HepG2 (cell line): ENCODE measurements around the gene C9orf43. TPM values are rescaled to one million over a fixed set of nuclear protein-coding genes. Genes with fewer than 3 reads are reported as not detected.
A peak's percentile ranks its signal among the peaks of the same experiment; 100 is the strongest.

ENCODE experiments used
- CBFB ChIP-seq: sonication (generic); formaldehyde crosslinking; IDR thresholded peaks from 2 replicates; pipeline ENCODE4 v1.4.0; 2020; ENCODE audit warnings: missing genetic modification reagents
- DMAP1 ChIP-seq: IDR thresholded peaks from 2 replicates; pipeline ENCODE4 v1.6.1; 2016
- E2F2 ChIP-seq: sonication (generic); formaldehyde crosslinking; IDR thresholded peaks from 2 replicates; pipeline ENCODE4 v1.4.0; 2020; ENCODE audit warnings: missing genetic modification reagents, borderline replicate concordance
- GLI4 ChIP-seq: sonication (generic); formaldehyde crosslinking; IDR thresholded peaks from 2 replicates; pipeline ENCODE4 v1.5.1; 2020; ENCODE audit warnings: missing genetic modification reagents, mild to moderate bottlenecking, moderate library complexity, borderline replicate concordance
- GLMP ChIP-seq: sonication (generic); formaldehyde crosslinking; IDR thresholded peaks from 2 replicates; pipeline ENCODE4 v1.9.0; 2021; ENCODE audit warnings: missing genetic modification reagents, mild to moderate bottlenecking, borderline replicate concordance
- KDM5B ChIP-seq: sonication (generic); formaldehyde crosslinking; IDR thresholded peaks from 2 replicates; pipeline ENCODE4 v1.4.0; 2020; ENCODE audit warnings: missing genetic modification reagents, mild to moderate bottlenecking, borderline replicate concordance
- KLF11 ChIP-seq: IDR thresholded peaks from 2 replicates; pipeline ENCODE4 v1.6.1; 2016; ENCODE audit warnings: missing compliant biosample characterization
- NCOA1 ChIP-seq: sonication (generic); formaldehyde crosslinking; IDR thresholded peaks from 2 replicates; pipeline ENCODE4 v1.9.0; 2021; ENCODE audit warnings: missing genetic modification reagents
- SIX1 ChIP-seq: sonication (generic); formaldehyde crosslinking; IDR thresholded peaks from 2 replicates; pipeline ENCODE4 v1.4.0; 2020; ENCODE audit warnings: missing genetic modification reagents, borderline replicate concordance
- TSC22D2 ChIP-seq: sonication (generic); formaldehyde crosslinking; IDR thresholded peaks from 2 replicates; pipeline ENCODE4 v1.5.1; 2020; ENCODE audit warnings: missing genetic modification reagents, mild to moderate bottlenecking, borderline replicate concordance
- ZBTB43 ChIP-seq: sonication (generic); formaldehyde crosslinking; conservative IDR thresholded peaks from 2 replicates; pipeline ENCODE4 v1.4.0; 2020; ENCODE audit warnings: missing genetic modification reagents
- ZNF260 ChIP-seq: sonication (generic); formaldehyde crosslinking; IDR thresholded peaks from 2 replicates; pipeline ENCODE4 v1.4.0; 2020; ENCODE audit warnings: missing genetic modification reagents, low read depth, mild to moderate bottlenecking, borderline replicate concordance
- ZNF468 ChIP-seq: sonication (generic); formaldehyde crosslinking; IDR thresholded peaks from 2 replicates; pipeline ENCODE4 v1.8.0; 2022; ENCODE audit warnings: mild to moderate bottlenecking, moderate library complexity, missing genetic modification reagents
- ZNF687 ChIP-seq: sonication (generic); formaldehyde crosslinking; IDR thresholded peaks from 2 replicates; pipeline ENCODE4 v1.5.1; 2020; ENCODE audit warnings: mild to moderate bottlenecking, missing genetic modification reagents, moderate library complexity
- ZNF839 ChIP-seq: sonication (generic); formaldehyde crosslinking; IDR thresholded peaks from 2 replicates; pipeline ENCODE4 v1.4.0; 2020; ENCODE audit warnings: missing genetic modification reagents, mild to moderate bottlenecking, borderline replicate concordance
- ZSCAN5A ChIP-seq: sonication (generic); formaldehyde crosslinking; IDR thresholded peaks from 2 replicates; pipeline ENCODE4 v1.8.0; 2022; ENCODE audit warnings: mild to moderate bottlenecking, missing genetic modification reagents, borderline replicate concordance
- polyA plus RNA-seq, 8 experiments: library from polyadenylated mRNA; depleted of rRNA in 3 of 8; stranded (reverse) in 7 of 8; unstranded in 1 of 8; fragments of >200 nt; fragmentation: Illumina TruSeq in 4 of 8; extraction: Trizol in 4 of 8; gene quantifications; 2 replicates each; pipeline versions ENCODE4 v1.2.1 to v1.2.3, GENCODE V29; 2011 to 2016; ENCODE audit warnings: low read depth in 4 of 8, missing spikeins in 1 of 8, mixed read lengths in 1 of 8; ENCODE audit not compliant: insufficient read depth in 1 of 8
- total RNA-seq, 5 experiments: library from RNA; depleted of rRNA; stranded (reverse); fragments of >200 nt; fragmentation: Illumina TruSeq; extraction: Trizol; gene quantifications; 2 replicates each; pipeline ENCODE4 v1.2.3, GENCODE V29; 2016; ENCODE audit warnings: low read depth in 1 of 5

Gene C9orf43
- total and polyA plus RNA-seq, 2 of the 13 experiments (the other 11 are each of a cell fraction or from before 2014, with no cell fraction given), result 0.24 to 0.31 TPM

- TF ChIP-seq ZNF839 (CRISPR knock-in tag) (peak; percentile 35; the same call in 1 of the 2 replicates), SIX1 (peak; percentile 54; the same call in 1 of the 2 replicates), ZSCAN5A (CRISPR knock-in tag) (peak; percentile 88), DMAP1 (CRISPR knock-in tag) (peak; percentile 98), ZNF260 (CRISPR knock-in tag) (peak; percentile 60; the same call in 1 of the 2 replicates), KDM5B (CRISPR knock-in tag) (peak; percentile 91), NCOA1 (CRISPR knock-in tag) (peak; percentile 78; the same call in 1 of the 2 replicates), GLMP (CRISPR knock-in tag) (no peak), TSC22D2 (peak; percentile 85; the same call in 1 of the 2 replicates), E2F2 (CRISPR knock-in tag) (peak; percentile 65; the same call in 1 of the 2 replicates), ZNF468 (CRISPR knock-in tag) (no peak), CBFB (CRISPR knock-in tag) (peak; percentile 87), GLI4 (no peak), ZNF687 (CRISPR knock-in tag) (peak; percentile 97), ZBTB43 (peak; percentile 59), KLF11 (peak; percentile 81)
Observed at GRCh38 chr9:113410207-113410864, at the start of gene C9orf43, which contains the start of gene POLE3 (continued).
